Measurements from ENCODE around the gene CFAP92.
"Not testable (repeated sequence)": the region's sequence is repeated elsewhere in the genome, so short reads cannot be mapped to it uniquely, and the experiment has no call there.

The CFAP92 gene

DNA sequence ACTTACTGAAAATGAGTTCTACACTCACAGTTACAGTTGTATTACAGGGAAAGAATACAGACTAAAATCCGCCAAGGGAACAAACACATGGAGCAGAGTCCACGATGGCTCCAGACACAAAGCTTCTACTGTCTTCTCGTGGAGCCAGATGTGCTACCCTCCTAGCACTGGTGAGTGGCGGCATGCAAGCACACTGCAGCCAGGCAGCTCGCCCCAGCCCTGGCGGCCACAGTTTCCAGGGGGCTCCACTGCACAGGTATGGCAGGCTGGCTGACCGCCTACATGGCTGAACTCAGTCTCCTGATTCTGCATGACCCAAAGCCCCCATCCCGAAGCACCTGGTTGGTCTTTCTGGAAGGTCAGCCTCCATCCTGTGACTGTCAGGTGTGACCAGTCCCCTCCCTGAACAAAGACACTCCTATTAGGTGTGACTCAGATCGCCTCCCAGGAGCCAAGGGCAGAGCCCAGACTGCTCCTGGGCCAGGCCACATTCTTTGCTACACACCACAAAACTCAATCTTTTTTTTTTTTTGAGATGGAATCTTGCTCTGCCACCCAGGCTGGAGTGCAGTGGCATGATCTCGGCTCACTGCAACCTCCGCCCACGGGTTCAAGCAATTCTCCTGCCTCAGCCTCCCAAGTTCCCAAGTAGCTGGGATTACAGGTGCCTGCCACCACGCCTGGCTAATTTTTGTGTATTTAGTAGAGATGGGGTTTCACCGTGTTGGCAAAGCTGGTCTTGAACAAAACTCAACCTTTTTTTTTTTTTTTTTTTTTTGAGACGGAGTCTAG is 51.5 kb downstream of the CFAP92 start:
- in situ Hi-C loops (cut with MboI; ENCODE audit: low sequenced_read_pairs), result no loop called here

DNA sequence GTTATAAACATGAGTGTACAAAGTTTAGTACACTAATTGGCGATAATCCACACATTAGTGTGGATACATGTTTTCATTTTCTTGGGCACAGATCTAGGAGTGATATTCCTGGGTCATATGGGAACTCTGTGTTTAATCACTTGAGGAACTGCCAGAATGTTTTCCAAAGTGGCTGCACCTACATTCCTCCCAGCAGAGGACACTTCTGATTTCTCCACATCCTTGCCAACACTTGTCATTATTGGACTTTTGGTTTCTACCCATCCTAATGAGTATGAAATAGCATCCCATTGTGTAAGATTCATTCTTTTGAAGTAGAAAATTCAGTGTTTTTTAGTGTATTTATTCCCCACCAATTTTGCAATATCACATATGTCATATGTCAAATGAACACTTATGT is 53.6 kb downstream of the CFAP92 start:
- in situ Hi-C loops (cut with MboI; ENCODE audit: low sequenced_read_pairs), result no loop called here

DNA sequence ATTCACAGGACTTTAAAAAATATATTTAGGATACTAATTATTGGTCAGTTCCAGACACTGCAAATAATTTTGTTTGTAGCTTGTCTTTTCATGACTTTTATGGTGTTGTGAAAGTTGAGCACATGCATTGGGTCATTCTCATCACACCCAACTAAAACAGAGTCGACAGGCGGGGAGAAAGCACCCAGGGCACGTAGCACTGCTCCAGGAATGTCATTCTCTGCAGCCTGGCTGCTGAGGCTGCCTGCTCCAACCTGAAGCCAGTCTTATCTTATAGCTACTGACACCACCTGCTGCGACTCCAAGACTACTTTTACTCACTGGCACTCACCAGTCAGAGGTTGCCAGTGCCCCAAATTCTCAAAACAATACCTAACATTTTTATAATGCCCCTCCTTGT is 57.5 kb downstream of the CFAP92 start:
- in situ Hi-C loops (cut with MboI; ENCODE audit: low sequenced_read_pairs), result no loop called here

DNA sequence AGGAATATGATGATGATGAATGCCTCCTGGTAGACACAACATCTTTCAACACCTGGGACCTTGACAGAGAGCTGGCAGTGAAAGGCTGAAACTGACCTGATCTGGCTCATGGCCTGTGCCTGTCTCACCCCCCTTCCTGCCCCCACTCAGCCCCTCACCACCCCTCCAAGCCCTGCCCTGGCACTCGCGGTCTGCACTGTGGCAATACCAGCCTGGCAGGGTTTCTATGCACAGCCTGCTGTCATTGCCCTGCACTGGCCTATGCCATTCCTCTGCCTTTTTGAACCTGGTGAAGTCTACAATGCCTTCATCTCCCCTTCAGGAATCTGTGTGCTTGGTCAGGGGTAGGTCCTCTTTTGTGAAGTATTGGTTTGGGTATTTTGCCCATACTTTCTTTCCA is 58.0 kb downstream of the CFAP92 start:
- in situ Hi-C loops (cut with MboI; ENCODE audit: low sequenced_read_pairs), result no loop called here

DNA sequence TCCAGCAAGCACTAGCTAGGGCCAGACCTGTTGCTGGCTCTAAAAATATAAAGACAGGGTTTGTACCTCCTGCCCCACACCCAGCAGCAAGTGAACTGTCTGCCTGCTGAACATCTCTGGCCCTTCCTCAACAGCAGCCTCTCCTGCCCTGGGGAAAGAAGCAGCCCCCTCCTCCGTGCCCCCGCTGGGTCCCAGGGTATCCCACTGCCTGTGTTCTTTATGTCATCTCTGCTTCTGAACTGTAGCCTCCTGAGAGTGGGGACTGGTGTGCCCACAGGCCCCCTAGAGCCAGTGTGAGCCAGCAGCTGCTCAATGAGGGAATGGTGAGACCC is 60.0 kb downstream of the CFAP92 start:
- in situ Hi-C loops (cut with MboI; ENCODE audit: low sequenced_read_pairs), result no loop called here

DNA sequence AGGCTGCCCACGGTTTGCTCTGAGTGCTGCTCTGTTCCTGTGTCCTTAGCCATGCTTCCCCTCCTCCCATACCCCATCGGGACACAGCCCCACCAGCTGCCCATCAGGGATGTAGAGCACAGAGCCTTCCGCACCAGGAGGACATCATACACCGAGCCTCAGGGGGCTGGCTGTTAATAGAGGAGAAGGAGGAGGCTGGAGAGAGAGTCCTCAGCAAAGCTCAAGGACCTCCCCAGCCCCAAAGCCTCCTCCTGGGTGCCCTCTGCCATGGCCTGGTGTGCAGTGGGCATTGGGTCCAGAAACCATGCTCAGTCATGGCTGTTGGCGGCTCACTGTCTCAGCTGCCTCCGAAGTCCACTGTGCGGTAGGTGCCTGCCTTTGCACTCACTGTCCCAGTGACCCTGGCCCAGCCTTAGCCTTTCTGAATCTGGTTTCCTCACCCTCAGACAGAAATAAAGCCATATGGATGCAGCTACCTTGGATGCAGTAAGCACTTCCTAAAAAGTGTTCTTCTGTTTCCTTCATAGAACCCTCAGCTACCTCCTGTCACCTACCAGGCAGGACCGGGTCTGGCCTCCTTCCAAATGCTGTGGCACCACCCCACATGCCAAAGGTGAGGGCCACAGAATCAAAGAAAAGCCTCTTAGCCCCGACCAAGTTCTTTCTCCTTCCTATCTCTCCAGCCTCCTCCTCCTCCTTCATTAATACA is 60.5 kb downstream of the CFAP92 start:
- in situ Hi-C loops (cut with MboI; ENCODE audit: low sequenced_read_pairs), result no loop called here

DNA sequence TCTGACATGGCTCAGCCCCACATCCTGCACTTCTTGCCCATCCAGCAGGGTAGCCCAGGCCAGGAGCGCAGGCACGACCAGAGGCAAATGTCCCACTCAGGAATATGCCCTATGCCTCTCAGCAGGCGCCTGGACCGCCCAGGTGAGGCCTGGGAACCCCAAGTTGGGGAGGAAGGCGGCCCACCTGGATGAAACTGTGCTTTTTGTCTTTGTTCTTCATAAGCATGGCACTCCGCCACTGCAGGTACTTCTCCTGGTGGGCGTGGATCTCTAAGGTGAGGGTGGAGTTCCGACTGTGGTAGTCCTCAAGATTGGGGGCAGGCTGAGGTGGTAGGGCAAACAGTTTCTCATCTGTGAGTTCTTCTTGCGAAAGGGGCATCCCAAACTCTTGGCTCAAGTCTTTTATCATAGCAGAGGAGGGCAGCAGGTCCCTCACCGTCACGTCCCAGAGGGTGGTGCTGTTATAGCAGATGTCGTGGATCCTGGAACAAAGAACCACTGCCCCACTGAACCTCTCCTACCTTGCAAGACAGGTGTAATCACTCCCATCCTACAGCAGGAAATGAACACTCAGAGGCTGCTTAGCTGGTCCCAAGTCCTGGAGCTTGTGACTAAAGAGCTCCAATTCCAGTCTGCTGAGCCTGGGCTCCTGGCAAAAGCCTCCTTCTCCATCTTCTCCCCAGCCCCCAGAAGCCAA is 61.2 kb downstream of the CFAP92 start:
- in situ Hi-C loops (cut with MboI; ENCODE audit: low sequenced_read_pairs), result no loop called here

DNA sequence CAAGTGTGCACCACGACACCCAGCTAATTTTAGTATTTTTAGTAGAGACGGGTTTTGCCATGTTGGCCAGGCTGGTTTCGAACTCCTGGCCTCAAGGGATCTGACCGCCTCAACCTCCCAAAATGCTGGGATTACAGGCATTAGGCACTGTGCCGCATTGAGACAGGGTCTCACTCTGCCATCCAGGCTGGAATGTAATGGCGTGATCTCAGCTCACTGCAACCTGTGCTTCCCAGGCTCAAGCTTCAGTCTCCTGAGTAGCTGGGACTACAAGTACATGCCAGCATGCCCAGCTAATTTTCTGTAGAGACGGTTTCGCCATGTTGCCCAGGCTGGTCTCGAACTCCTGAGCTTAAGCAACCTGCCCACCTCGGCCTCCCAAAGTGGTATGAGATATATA is 62.8 kb downstream of the CFAP92 start:
- in situ Hi-C loops (cut with MboI; ENCODE audit: low sequenced_read_pairs), result no loop called here

DNA sequence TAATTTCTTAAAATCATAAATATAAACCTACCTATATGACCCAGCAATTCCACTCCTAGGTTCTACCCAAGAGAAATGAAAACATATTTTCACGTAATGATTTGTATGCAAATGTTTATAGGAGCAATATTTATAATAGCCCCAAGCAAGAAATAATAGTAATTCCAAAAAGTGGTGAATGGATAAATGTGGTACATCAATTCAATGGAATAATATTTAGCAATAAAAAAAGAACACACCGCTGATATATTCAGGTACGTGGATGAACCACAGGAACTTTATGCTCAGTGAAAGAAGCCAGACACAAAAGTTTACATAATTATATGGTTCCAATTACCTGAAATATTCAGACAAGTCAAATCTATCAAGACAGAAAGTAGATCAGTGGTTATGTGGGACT is 64.5 kb downstream of the CFAP92 start:
- in situ Hi-C loops (cut with MboI; ENCODE audit: low sequenced_read_pairs), result no loop called here

DNA sequence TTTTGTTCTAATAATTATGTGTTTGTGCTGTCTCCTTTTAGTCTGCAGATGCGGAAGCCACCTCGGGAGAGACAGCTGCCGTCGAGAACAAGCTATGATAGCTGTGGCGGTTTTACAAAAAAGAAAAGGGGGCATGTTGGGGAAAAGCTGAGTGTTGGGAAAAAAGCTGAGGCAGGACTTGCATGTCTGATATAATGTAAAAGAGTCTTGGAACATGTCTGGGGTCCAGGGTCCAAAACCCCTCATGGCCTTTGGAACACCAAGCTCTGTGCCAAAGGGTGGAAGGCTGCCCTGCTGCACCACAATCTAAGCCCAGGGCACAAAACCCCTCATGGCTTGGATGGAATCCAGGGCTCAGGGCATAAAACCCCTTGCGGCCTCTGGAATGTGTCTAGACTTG is 69.9 kb downstream of the CFAP92 start:
- in situ Hi-C loops (cut with MboI; ENCODE audit: low sequenced_read_pairs), result not testable (repeated sequence)

DNA sequence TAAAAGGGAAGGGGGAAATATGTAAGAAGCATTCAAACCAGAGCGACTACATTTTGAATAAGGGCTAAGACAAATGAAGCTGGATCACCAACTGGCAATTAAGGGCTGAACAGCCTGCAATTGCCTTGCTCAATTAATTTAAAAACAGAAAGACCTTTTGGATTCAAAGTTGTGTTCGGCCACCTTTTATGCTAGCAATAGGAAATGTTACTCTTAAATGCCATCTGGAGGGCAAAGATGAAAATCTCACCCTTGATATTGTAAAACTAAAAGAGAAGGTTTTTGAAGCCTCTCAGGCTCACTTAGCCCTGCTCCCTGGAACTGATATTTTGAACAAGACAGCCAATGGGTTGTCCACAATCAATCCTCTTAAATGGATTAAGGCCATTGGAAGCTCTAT is 70.3 kb downstream of the CFAP92 start:
- in situ Hi-C loops (cut with MboI; ENCODE audit: low sequenced_read_pairs), result no loop called here

DNA sequence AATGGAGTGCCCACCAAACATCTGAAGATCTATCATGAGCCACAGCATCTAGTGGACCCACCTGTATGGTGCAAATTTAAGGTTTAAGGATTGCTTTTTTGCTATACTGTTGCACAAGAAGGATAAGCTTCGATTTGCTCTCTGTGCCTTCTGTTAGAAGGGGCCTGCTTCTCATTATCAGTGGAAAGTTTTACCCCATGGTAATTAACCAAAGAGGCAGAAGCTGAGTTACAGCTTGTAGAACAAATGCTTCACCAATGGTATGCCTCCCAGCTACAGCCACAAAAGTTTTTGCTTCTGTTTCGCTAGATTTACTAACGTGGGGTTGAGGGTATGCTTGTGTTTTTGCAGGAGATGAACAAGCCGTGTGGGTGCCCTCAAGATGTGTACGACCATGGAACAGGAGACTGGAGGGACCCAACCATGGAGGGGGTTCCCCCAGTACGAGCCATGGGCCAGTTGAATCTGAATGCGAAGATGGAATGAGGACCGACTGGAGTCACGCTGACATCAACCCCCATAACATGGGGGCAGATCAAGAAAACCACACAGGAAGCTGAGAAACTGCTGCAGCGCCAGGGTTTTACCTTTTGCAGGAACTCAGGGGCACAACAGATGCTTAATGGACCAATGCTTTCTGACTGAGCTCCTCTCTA is 70.9 kb downstream of the CFAP92 start:
- in situ Hi-C loops (cut with MboI; ENCODE audit: low sequenced_read_pairs), result no loop called here

DNA sequence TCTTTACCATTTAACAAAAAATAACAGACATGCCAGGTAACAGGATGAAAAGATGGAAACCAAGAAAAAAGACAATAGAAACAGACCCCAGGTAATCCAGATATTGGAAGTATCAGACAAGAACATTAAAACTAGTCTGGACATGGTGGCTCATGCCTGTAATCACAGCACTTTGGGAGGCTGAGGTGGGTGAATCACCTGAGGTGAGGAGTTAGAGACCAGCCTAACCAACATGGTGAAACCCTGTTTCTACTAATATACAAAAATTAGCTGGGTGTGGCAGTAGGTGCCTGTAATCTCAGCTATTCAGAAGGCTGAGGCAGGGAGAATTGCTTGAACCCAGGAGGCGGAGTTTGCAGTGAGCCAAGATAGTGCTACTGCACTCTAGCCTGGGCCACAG is 73.9 kb downstream of the CFAP92 start:
- in situ Hi-C loops (cut with MboI; ENCODE audit: low sequenced_read_pairs), result no loop called here

DNA sequence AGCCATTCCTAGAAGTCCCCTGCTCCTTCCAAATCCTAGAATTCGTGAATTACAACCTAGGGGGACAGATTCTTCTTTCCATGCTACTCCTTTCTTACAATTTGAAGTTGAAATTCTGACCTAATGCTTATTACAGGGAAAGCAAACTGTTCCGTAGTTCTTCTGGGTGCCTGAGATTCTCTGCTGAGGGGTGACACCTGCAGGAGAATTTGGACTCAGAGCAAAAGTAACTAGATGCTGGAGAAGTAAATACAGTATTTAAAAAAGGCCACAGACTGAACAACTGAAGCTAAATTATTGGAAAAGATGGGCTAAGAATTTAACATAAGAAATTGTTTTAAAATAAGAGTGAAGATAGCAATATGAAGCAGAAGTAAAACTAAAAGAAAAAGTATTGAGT is 76.6 kb downstream of the CFAP92 start:
- in situ Hi-C loops (cut with MboI; ENCODE audit: low sequenced_read_pairs), result no loop called here

DNA sequence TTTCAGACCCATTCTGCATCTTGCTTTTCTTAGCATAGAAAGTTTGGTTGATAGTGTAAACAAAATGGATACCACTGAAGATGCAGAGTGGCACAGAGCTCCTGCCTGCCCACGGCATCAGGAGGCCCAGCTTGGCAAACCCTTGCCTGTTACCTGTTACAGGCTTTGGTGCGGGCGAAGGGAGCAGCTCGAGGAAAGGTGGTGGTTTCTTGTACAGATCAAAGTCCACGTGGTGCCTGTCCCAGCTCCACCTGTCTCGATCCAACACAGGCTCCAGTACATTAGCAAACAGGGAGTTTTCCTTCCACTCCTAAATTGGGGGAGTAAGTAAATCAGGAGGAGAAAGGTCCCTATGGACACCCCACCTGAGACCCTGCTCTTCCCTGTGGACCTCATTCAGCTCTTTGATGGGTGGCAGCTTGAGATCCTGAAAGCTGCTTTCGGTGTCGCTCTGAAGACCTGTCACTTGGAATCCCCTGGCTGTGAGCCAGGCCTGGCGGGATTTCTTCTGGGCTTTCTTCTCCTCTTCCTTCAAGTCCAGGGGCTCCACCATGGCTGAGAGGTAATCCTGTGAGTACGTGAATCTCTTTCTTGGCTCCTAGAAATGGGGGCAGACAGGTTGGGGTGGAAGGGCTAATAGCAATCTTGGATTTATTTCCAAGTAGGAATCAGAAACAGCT is 78.8 kb downstream of the CFAP92 start:
- in situ Hi-C loops (cut with MboI; ENCODE audit: low sequenced_read_pairs), result no loop called here

DNA sequence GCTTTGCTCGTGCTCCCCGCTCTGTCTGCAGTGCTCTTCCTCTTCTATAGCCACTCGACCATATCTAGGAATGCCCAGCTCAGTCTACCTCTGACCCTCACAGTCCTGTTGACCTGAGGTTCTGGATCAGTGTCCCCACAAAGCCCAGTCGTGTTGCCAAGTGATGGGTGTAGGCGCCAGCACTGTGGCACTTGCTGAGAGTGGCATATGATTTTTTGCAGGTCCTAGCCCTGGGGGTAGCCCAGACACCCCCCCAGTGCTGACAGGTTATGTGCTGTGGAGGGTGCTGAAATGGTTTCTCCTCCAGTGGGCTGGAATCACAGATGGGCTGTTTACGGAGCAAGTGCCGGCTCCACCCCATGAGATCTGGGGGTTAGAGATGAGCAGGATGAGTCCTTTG is 82.0 kb downstream of the CFAP92 start:
- in situ Hi-C loops (cut with MboI; ENCODE audit: low sequenced_read_pairs), result no loop called here

DNA sequence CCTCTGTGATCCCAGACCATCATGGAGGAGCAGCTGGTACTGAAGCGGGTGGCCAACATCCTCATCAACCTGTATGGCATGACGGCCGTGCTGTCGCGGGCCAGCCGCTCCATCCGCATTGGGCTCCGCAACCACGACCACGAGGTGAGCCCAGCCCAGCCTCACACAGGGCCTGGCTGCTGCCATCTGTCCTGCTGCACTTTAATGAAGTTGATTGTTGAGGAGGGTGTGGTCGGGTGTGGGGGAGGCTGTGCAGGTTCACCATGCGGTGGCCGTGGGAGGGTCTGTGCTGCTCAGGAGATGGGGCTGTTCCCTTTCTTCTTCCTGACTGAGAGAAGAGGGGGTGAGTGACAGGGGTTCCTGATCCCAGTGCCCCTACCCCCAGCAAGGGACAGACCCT is 83.9 kb downstream of the CFAP92 start:
- in situ Hi-C loops (cut with MboI; ENCODE audit: low sequenced_read_pairs), result no loop called here

DNA sequence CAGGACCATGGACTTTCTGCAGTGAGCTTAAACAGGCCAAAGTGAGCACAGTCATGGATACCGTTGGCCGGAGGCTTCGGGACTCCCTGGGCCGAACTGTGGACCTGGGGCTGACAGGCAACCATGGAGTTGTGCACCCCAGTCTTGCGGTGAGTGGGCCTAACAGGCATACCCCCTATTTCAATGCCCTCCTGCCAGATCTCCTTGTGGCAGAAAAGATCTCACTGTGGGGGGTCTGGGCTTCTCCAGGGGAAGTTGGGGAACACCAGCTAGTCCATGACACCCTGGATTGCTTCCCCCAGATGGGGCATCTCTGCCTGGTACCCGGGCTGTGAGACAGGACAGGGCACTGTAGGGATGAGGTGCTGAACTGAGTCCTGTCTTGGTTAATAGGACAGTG is 84.9 kb downstream of the CFAP92 start:
- in situ Hi-C loops (cut with MboI; ENCODE audit: low sequenced_read_pairs), result no loop called here

DNA sequence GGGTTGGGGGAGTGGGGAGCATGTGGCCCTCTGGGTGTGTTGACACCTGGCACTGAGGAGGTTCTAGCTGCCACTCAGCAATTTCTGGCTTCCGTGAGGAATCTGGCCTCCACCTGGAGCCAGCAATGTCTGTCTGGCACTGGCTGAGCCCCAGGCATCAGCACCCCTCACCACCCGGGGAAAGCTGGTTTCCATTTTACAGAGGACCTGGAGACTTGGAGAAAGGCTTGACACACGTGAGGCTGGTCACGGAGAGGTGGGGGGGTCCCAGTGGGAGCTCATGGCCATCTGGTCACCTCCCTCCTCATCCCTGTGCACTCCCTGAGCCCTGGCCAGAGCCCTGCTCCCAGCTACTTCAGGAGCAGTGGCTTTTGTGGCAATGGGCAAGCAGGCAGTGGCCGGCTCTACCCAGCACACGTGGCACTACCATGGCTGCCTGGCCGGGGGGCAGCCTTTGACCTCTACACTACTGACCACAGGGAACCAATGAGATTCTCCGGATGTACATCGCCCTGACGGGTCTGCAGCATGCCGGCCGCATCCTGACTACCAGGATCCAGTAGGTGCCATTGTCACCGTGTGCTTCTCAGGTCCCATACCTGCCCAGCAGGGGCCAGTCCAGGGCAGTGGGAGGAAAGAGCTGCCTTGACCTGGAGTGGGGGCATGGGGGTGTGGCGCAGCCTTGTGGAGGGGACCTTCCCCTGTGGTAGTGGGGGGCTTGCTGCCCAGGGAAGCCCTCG is 86.0 kb downstream of the CFAP92 start:
- in situ Hi-C loops (cut with MboI; ENCODE audit: low sequenced_read_pairs), result no loop called here

DNA sequence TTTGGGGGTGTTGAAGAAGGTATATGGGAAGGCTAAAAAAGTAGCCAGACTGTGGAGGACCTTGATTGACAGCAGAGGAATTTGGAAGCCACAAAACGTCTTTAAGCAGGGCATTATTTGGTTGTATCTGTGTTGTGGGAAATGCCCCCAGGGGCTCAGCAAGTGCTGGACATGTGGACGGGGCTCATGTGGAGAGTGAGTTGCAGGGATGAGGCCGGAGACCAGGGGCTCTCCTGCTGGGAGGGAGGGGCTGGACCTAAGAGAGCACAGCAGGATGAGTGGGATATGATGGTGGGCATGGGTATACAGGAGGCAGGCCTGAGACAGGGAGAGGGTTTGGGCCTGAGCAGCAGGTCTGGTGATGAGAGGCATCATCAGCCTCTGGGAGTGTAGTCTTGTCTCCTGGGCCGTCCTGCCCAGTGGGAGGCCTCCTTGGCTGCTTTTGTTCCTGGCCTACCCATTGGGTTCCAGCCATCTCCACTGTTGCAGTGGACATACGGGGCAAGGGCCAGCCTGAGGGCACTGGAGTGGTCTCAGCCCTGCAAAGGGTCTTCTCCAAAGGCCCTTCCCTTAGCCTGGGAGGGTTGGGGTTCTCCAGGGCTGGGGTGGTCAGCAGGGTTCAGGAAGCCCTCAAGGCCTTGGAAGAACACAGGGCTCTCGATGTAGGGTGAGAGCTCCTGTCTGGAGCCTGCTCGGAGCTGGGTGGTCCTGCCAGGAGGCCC is 86.9 kb downstream of the CFAP92 start:
- in situ Hi-C loops (cut with MboI; ENCODE audit: low sequenced_read_pairs), result no loop called here

Measured in hTERT RPE-1 (cell line).